Measurements from ENCODE around the gene CACFD1.

Gene CACFD1

GRCh38 chr9:133511607-133512006 lies 51.8 kb downstream of the CACFD1 start:
- Histone ChIP-seq H3K27ac (no peak overlapping the region), H3K27me3 (peaks cover 0 to 7% (median 0%) of the 10 kb centered on the region in 11 experiments; a peak in 2 of 22 replicates), H3K36me3 (no peaks in the 10 kb centered on the region), H3K4me3 (no peak overlapping the region), H3K4me2 (no peak overlapping the region), H4K20me1 (peaks cover 0 to 2% (median 0%) of the 10 kb centered on the region in 11 experiments; a peak in 1 of 22 replicates), H3K9me3 (replicated peaks in 1 of 11) (no peaks in the 10 kb centered on the region), H3K4me1 (peaks cover 12 to 24% (median 17%) of the 10 kb centered on the region in 10 experiments; a peak in 19 of 20 replicates), H3K9ac (no peak overlapping the region)
- no peak for TF ChIP-seq Cebpa-rat (IDR thresholded peaks at IDR 0.05)

GRCh38 chr9:133512253-133513213 lies 52.8 kb downstream of the CACFD1 start:
- Histone ChIP-seq H3K27me3 (peaks cover 0 to 7% (median 0%) of the 10 kb centered on the region in 11 experiments; a peak in 2 of 22 replicates), H3K27ac (no peak overlapping the region), H3K4me3 (no peak overlapping the region), H3K4me2 (no peak overlapping the region), H3K9me3 (replicated peaks in 1 of 11) (no peaks in the 10 kb centered on the region), H3K36me3 (no peaks in the 10 kb centered on the region), H4K20me1 (peaks cover 0 to 4% (median 0%) of the 10 kb centered on the region in 11 experiments; a peak in 1 of 22 replicates), H3K4me1 (peaks cover 12 to 24% (median 17%) of the 10 kb centered on the region in 10 experiments; a peak in 19 of 20 replicates), H3K9ac (no peak overlapping the region)
- no peak for TF ChIP-seq Cebpa-rat (IDR thresholded peaks at IDR 0.05)

- H3K4me2 ChIP-seq = no peak overlapping the region
- H3K36me3 ChIP-seq = no peaks in the 10 kb centered on the region
- TF ChIP-seq Cebpa-rat (IDR thresholded peaks at IDR 0.05) = no peak
- peaks cover 0 to 7% (median 0%) of the 10 kb centered on the region in 11 experiments; a peak in 1 of 22 replicates for H3K27me3 ChIP-seq
- H3K4me3 ChIP-seq = no peak overlapping the region
- H4K20me1 ChIP-seq = peaks cover 0 to 4% (median 0%) of the 10 kb centered on the region in 11 experiments; a peak in 1 of 22 replicates
- H3K27ac ChIP-seq = no peak overlapping the region
- peaks cover 12 to 24% (median 17%) of the 10 kb centered on the region in 10 experiments; a peak in 19 of 20 replicates for H3K4me1 ChIP-seq
- no peaks in the 10 kb centered on the region for H3K9me3 ChIP-seq (replicated peaks in 1 of 11)
- no peak overlapping the region for H3K9ac ChIP-seq
These were observed 53.7 kb downstream of the CACFD1 start for GRCh38 chr9:133513214-133514100.

GRCh38 chr9:133514460-133515239 lies 54.9 kb downstream of the CACFD1 start:
- no peak overlapping the region for H3K4me3 ChIP-seq
- no peaks in the 10 kb centered on the region for H3K9me3 ChIP-seq (replicated peaks in 1 of 11)
- no peaks in the 10 kb centered on the region for H3K27me3 ChIP-seq
- H4K20me1 ChIP-seq = peaks cover 0 to 4% (median 0%) of the 10 kb centered on the region in 11 experiments; a peak in 1 of 22 replicates
- no peak overlapping the region for H3K27ac ChIP-seq
- TF ChIP-seq Cebpa-rat (IDR thresholded peaks at IDR 0.05) = no peak
- H3K9ac ChIP-seq = no peak overlapping the region
- H3K36me3 ChIP-seq = no peaks in the 10 kb centered on the region
- H3K4me2 ChIP-seq = peak overlapping the region in 7 of 11 experiments; percentile 3 to 58 (median 36); a peak in 6 of 22 replicates
- peaks cover 3 to 16% (median 8%) of the 10 kb centered on the region in 10 experiments; a peak in 18 of 20 replicates for H3K4me1 ChIP-seq

- Histone ChIP-seq H3K4me1 (peaks cover 0 to 15% (median 5%) of the 10 kb centered on the region in 10 experiments; a peak in 10 of 20 replicates), H3K9me3 (replicated peaks in 1 of 11) (no peaks in the 10 kb centered on the region), H4K20me1 (peaks cover 0 to 4% (median 0%) of the 10 kb centered on the region in 11 experiments; a peak in 1 of 22 replicates), H3K4me3 (no peak overlapping the region), H3K27ac (no peak overlapping the region), H3K27me3 (no peaks in the 10 kb centered on the region), H3K9ac (no peak overlapping the region; a peak in 1 of 22 replicates), H3K36me3 (no peaks in the 10 kb centered on the region), H3K4me2 (peak overlapping the region in 1 of 11 experiments; percentile 25; a peak in 1 of 22 replicates)
- no peak for TF ChIP-seq Cebpa-rat (IDR thresholded peaks at IDR 0.05)
These were observed 55.4 kb downstream of the CACFD1 start for GRCh38 chr9:133515240-133515610.

- Histone ChIP-seq H3K4me2 (peak overlapping the region in 1 of 11 experiments; percentile 25; a peak in 1 of 22 replicates), H3K9ac (no peak overlapping the region; a peak in 1 of 22 replicates), H3K4me1 (peaks cover 0 to 19% (median 5%) of the 10 kb centered on the region in 10 experiments; a peak in 9 of 20 replicates), H3K27me3 (no peaks in the 10 kb centered on the region), H3K9me3 (replicated peaks in 1 of 11) (no peaks in the 10 kb centered on the region), H4K20me1 (peaks cover 0 to 4% (median 0%) of the 10 kb centered on the region in 11 experiments; a peak in 1 of 22 replicates), H3K4me3 (no peak overlapping the region), H3K27ac (no peak overlapping the region), H3K36me3 (no peaks in the 10 kb centered on the region)
- no peak for TF ChIP-seq Cebpa-rat (IDR thresholded peaks at IDR 0.05)
These were observed 56.0 kb downstream of the CACFD1 start for GRCh38 chr9:133515615-133516255.

- H3K9me3 ChIP-seq (replicated peaks in 1 of 11) = no peaks in the 10 kb centered on the region
- no peak overlapping the region for H3K27ac ChIP-seq
- TF ChIP-seq Cebpa-rat (IDR thresholded peaks at IDR 0.05) = no peak
- no peak overlapping the region for H3K4me3 ChIP-seq
- H3K9ac ChIP-seq = no peak overlapping the region
- H3K36me3 ChIP-seq = no peaks in the 10 kb centered on the region
- peaks cover 0 to 20% (median 5%) of the 10 kb centered on the region in 10 experiments; a peak in 9 of 20 replicates for H3K4me1 ChIP-seq
- H4K20me1 ChIP-seq = peaks cover 0 to 4% (median 0%) of the 10 kb centered on the region in 11 experiments; a peak in 2 of 22 replicates
- H3K27me3 ChIP-seq = no peaks in the 10 kb centered on the region
- no peak overlapping the region for H3K4me2 ChIP-seq
These were observed 56.6 kb downstream of the CACFD1 start for GRCh38 chr9:133516256-133516960.
